ENCODE results near the gene ANKS1B. TPM values are rescaled to one million over a fixed set of nuclear protein-coding genes. Genes with fewer than 3 reads are reported as not detected.

The ANKS1B gene
- total RNA-seq, 4 donors from 2014 or later = 14.0 to 38.4 (median 28.6) TPM

DNA sequence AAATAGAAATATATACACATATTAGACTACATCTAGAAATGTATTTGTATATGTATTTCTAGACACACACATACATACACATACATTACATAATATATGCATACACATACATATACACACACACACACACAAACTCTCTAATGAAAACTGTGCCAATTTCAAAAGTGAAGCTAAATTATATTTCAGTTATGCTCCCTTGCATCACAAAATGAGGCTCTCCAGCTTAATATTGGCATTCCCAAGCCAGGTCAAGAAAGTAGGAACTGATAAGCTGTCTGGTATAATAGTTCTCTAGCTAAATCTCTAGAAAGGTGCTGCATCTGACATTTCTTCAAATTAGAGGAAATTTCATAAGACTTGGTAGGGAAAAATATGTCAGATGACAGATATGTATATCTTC lies 280.3 kb downstream of the ANKS1B start:
- no peaks in the 10 kb centered on the region for H3K27me3 ChIP-seq
- no peaks in the 10 kb centered on the region for H3K4me1 ChIP-seq
- H3K9me3 ChIP-seq = no peaks in the 10 kb centered on the region
- H3K4me3 ChIP-seq = no peak overlapping the region
- H3K36me3 ChIP-seq = peaks cover 0 to 8% (median 0%) of the 10 kb centered on the region in 3 donors
- TF ChIP-seq EP300 (IDR thresholded peaks at IDR 0.05) (no peak), POLR2A (IDR thresholded peaks at IDR 0.05) (no peak)
- TF ChIP-seq, protein P1, sequence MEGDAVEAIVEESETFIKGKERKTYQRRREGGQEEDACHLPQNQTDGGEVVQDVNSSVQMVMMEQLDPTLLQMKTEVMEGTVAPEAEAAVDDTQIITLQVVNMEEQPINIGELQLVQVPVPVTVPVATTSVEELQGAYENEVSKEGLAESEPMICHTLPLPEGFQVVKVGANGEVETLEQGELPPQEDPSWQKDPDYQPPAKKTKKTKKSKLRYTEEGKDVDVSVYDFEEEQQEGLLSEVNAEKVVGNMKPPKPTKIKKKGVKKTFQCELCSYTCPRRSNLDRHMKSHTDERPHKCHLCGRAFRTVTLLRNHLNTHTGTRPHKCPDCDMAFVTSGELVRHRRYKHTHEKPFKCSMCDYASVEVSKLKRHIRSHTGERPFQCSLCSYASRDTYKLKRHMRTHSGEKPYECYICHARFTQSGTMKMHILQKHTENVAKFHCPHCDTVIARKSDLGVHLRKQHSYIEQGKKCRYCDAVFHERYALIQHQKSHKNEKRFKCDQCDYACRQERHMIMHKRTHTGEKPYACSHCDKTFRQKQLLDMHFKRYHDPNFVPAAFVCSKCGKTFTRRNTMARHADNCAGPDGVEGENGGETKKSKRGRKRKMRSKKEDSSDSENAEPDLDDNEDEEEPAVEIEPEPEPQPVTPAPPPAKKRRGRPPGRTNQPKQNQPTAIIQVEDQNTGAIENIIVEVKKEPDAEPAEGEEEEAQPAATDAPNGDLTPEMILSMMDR (IDR thresholded peaks at IDR 0.05) = no peak
- no peak overlapping the region for H3K27ac ChIP-seq
- no peak for DNase-seq (ENCODE audit: low spot score in 2 of 2)

DNA sequence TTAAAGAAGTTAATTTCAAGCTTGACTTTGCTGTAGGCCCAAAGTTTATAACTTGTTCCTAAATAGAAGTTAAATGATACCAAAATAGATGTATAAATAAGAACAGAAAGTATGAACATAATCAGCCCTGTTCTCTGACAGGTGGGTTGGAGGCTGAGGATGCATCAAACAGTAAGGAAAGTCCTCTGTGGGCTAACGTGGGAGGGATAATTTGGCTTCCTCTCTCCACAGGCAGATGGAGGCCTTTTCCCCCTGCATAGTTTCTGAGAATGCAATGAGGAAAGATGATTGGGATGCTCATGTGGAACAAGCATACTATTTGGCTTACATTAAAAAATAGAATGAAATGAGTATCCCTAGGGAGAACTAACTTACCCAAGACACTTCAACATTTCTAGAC lies 280.7 kb downstream of the ANKS1B start:
- Histone ChIP-seq H3K36me3 (peaks cover 0 to 8% (median 0%) of the 10 kb centered on the region in 3 donors), H3K4me1 (no peaks in the 10 kb centered on the region), H3K4me3 (no peak overlapping the region), H3K9me3 (no peaks in the 10 kb centered on the region), H3K27ac (no peak overlapping the region), H3K27me3 (no peaks in the 10 kb centered on the region)
- WGBS, 2 donors = 63 to 70% methylated on average over 1 of the region's 1 CpG
- DNase-seq (ENCODE audit: low spot score in 2 of 2) = no peak
- TF ChIP-seq EP300 (IDR thresholded peaks at IDR 0.05) (no peak), POLR2A (IDR thresholded peaks at IDR 0.05) (no peak)
- TF ChIP-seq, protein P1 (IDR thresholded peaks at IDR 0.05) = no peak

DNA sequence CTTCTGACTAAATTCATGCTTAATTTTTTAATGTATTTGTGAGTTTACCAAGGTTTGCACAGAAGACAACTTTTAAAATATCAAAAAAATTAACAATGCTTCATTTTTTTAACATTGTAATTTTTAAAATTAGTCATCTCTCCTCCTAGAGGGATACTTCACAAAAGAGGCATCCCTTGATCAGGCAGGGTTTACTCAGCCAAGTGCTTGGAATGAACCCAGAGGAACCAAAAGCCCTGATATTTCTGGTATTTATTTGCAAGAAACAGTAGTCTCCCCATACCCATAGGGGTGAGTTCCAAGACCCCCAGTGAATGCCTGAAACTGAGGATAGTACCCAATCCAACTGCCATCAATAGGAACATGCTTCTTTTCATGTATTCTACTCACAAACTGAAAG lies 284.7 kb downstream of the ANKS1B start:
- TF ChIP-seq, protein P1 (IDR thresholded peaks at IDR 0.05) = no peak
- no peak for TF ChIP-seq POLR2A (IDR thresholded peaks at IDR 0.05)
- no peak overlapping the region for H3K4me3 ChIP-seq
- H3K27me3 ChIP-seq = no peaks in the 10 kb centered on the region
- DNase-seq (ENCODE audit: low spot score in 2 of 2) = no peak
- no peaks in the 10 kb centered on the region for H3K4me1 ChIP-seq
- no peaks in the 10 kb centered on the region for H3K36me3 ChIP-seq
- H3K9me3 ChIP-seq = no peaks in the 10 kb centered on the region
- no peak overlapping the region for H3K27ac ChIP-seq

DNA sequence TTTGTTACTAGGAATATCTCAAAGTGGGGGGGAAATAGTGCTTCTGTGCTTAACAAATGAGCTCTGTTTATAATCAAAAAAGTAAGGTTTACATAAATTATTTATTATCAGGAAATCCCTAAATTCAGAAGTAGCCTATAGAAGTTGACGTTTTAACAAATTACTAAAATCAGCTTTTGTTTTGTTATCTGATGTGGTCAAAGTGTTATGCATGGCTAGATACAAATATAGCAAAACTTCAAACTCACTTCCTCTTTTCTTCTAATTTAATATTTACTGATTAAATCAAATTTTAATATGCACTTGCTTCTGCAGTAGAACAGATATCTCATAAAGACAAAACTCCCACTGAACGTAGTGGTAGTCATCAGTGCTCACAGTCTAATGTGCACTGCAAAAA lies 289.7 kb downstream of the ANKS1B start:
- H3K27me3 ChIP-seq = no peaks in the 10 kb centered on the region
- H3K4me3 ChIP-seq = no peak overlapping the region
- no peak for DNase-seq (ENCODE audit: low spot score in 2 of 2)
- no peak overlapping the region for H3K27ac ChIP-seq
- no peaks in the 10 kb centered on the region for H3K9me3 ChIP-seq
- H3K4me1 ChIP-seq = no peaks in the 10 kb centered on the region
- TF ChIP-seq, protein P1 (IDR thresholded peaks at IDR 0.05) = no peak
- TF ChIP-seq EP300 (IDR thresholded peaks at IDR 0.05) (no peak), POLR2A (IDR thresholded peaks at IDR 0.05) (no peak)
- H3K36me3 ChIP-seq = peaks cover 0 to 9% (median 0%) of the 10 kb centered on the region in 3 donors
- 55 to 70% methylated on average over 2 of the region's 2 CpGs for WGBS, 2 donors

DNA sequence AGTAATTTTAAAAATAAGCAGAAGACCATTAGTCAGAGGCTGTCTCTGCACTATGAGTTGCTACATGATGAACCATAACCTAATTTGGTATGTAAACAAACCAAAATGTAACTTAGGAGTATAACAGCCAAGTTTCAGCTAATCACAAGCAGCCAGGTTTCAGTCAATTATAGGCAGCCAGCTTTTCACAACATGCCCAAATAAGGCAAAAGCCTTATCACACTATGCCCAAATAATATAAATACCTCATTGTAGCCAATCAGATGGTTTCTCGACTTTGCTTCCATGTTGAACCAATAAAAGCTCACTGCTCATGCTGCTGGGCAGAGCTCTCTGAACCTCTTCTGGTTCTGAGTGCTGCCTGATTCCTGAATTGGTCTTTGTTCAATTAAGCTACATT lies 298.6 kb downstream of the ANKS1B start:
- DNase-seq (ENCODE audit: low spot score in 2 of 2) = no peak
- H3K36me3 ChIP-seq = no peaks in the 10 kb centered on the region
- no peak overlapping the region for H3K27ac ChIP-seq
- WGBS, 2 donors = 82 to 89% methylated on average over 1 of the region's 1 CpG
- no peaks in the 10 kb centered on the region for H3K27me3 ChIP-seq
- TF ChIP-seq EP300 (IDR thresholded peaks at IDR 0.05) (no peak), POLR2A (IDR thresholded peaks at IDR 0.05) (no peak)
- TF ChIP-seq, protein P1 (IDR thresholded peaks at IDR 0.05) = no peak
- no peaks in the 10 kb centered on the region for H3K4me1 ChIP-seq
- no peak overlapping the region for H3K4me3 ChIP-seq
- peaks cover 0 to 35% (median 0%) of the 10 kb centered on the region in 4 donors for H3K9me3 ChIP-seq
